ENCODE measurements around the gene NAALADL1.

The NAALADL1 gene

GRCh38 chr11:65066805-65067291 is 8.5 kb upstream of the NAALADL1 start:
- DNase-seq (ENCODE audit: extremely low spot score), result no peak
- POLR2A ChIA-PET, result interaction anchor here (1.3 kb wide), 1 partner anchor 16 kb away, joined by 3 read pairs; no protein-coding TSS in a partner anchor
- TF ChIP-seq ZNF384 (IDR thresholded peaks at IDR 0.05) (no peak), FOXM1 (IDR thresholded peaks at IDR 0.05; ENCODE audit: borderline replicate concordance) (no peak), FOXA1 (IDR thresholded peaks at IDR 0.05) (no peak), BHLHE40 (IDR thresholded peaks at IDR 0.05; ENCODE audit: borderline replicate concordance) (no peak), HDGF (IDR thresholded peaks at IDR 0.05; ENCODE audit: borderline replicate concordance) (no peak), LEF1 (IDR thresholded peaks at IDR 0.05; ENCODE audit: borderline replicate concordance) (no peak), TARDBP (IDR thresholded peaks at IDR 0.05) (no peak), CTBP1 (IDR thresholded peaks at IDR 0.05; ENCODE audit: borderline replicate concordance) (no peak), SUZ12 (IDR thresholded peaks at IDR 0.05) (no peak), SP1 (IDR thresholded peaks at IDR 0.05) (no peak), FOXK2 (IDR thresholded peaks at IDR 0.05) (no peak), L3MBTL2 (conservative IDR thresholded peaks at IDR 0.05) (no peak), ARNT (IDR thresholded peaks at IDR 0.05) (no peak), ELF4 (IDR thresholded peaks at IDR 0.05) (no peak), NFRKB (IDR thresholded peaks at IDR 0.05) (no peak)
- TF ChIP-seq, protein P1, sequence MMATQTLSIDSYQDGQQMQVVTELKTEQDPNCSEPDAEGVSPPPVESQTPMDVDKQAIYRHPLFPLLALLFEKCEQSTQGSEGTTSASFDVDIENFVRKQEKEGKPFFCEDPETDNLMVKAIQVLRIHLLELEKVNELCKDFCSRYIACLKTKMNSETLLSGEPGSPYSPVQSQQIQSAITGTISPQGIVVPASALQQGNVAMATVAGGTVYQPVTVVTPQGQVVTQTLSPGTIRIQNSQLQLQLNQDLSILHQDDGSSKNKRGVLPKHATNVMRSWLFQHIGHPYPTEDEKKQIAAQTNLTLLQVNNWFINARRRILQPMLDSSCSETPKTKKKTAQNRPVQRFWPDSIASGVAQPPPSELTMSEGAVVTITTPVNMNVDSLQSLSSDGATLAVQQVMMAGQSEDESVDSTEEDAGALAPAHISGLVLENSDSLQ (IDR thresholded peaks at IDR 0.05), result no peak
- CTCF ChIA-PET, result no interaction called here

DNA sequence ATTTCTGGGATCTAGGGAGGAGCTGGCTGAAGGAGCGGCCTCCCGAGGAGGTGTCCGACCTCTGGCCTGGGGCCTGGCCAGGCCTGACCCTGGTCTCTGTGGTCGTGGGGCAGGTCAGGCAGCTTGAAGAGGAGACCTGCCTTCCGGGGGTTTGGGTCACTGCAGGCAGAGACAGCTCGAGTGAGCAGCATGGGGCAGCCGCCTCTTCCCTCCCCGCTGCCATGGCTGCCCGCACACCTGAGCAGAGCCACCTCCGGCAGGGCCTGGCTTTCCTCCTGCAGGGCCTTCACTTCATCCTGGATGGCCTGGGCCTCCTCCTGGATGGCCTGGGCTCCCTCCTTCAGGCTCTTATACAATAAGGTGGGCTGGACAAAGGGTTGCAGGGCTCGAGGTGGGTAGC is 8.0 kb upstream of the NAALADL1 start:
- no peak for DNase-seq (ENCODE audit: extremely low spot score)
- TF ChIP-seq NFRKB (IDR thresholded peaks at IDR 0.05) (no peak), FOXA1 (IDR thresholded peaks at IDR 0.05) (no peak), L3MBTL2 (conservative IDR thresholded peaks at IDR 0.05) (no peak), LEF1 (IDR thresholded peaks at IDR 0.05; ENCODE audit: borderline replicate concordance) (no peak), SP1 (IDR thresholded peaks at IDR 0.05) (no peak), FOXK2 (IDR thresholded peaks at IDR 0.05) (no peak), ZNF384 (IDR thresholded peaks at IDR 0.05) (no peak), SUZ12 (IDR thresholded peaks at IDR 0.05) (no peak)
- TF ChIP-seq, protein P1 (IDR thresholded peaks at IDR 0.05), result no peak
- CTCF ChIA-PET, result no interaction called here
- POLR2A ChIA-PET, result interaction anchor here (1.3 kb wide), 1 partner anchor 16 kb away, joined by 3 read pairs; no protein-coding TSS in a partner anchor

- TF ChIP-seq NFRKB (IDR thresholded peaks at IDR 0.05), result no peak
- TF ChIP-seq, protein P1 (IDR thresholded peaks at IDR 0.05), result no peak
- TF ChIP-seq HDGF (IDR thresholded peaks at IDR 0.05; ENCODE audit: borderline replicate concordance), result no peak
- no peak for TF ChIP-seq ZNF384 (IDR thresholded peaks at IDR 0.05)
- no peak for TF ChIP-seq BHLHE40 (IDR thresholded peaks at IDR 0.05; ENCODE audit: borderline replicate concordance)
- no peak for TF ChIP-seq CTBP1 (IDR thresholded peaks at IDR 0.05; ENCODE audit: borderline replicate concordance)
- TF ChIP-seq FOXM1 (IDR thresholded peaks at IDR 0.05; ENCODE audit: borderline replicate concordance), result no peak
- no peak for TF ChIP-seq SP1 (IDR thresholded peaks at IDR 0.05)
- TF ChIP-seq SUZ12 (IDR thresholded peaks at IDR 0.05), result no peak
- no peak for TF ChIP-seq ELF4 (IDR thresholded peaks at IDR 0.05)
- TF ChIP-seq FOXA1 (IDR thresholded peaks at IDR 0.05), result no peak
- no peak for TF ChIP-seq L3MBTL2 (conservative IDR thresholded peaks at IDR 0.05)
- TF ChIP-seq TARDBP (IDR thresholded peaks at IDR 0.05), result no peak
- no peak for TF ChIP-seq LEF1 (IDR thresholded peaks at IDR 0.05; ENCODE audit: borderline replicate concordance)
- no peak for TF ChIP-seq ARNT (IDR thresholded peaks at IDR 0.05)
- TF ChIP-seq FOXK2 (IDR thresholded peaks at IDR 0.05), result no peak
- no peak for DNase-seq (ENCODE audit: extremely low spot score)
- POLR2A ChIA-PET, result interaction anchor here (0.5 kb wide), 1 partner anchor 193 kb away, joined by 3 read pairs; no protein-coding TSS in a partner anchor
- CTCF ChIA-PET, result no interaction called here
These were observed 7.5 kb upstream of the NAALADL1 start for GRCh38 chr11:65065851-65066250.

- CTCF ChIA-PET, result no interaction called here
- no peak for TF ChIP-seq BHLHE40 (IDR thresholded peaks at IDR 0.05; ENCODE audit: borderline replicate concordance)
- no peak for TF ChIP-seq ZNF384 (IDR thresholded peaks at IDR 0.05)
- TF ChIP-seq ELF4 (IDR thresholded peaks at IDR 0.05), result no peak
- no peak for TF ChIP-seq ARNT (IDR thresholded peaks at IDR 0.05)
- TF ChIP-seq FOXA1 (IDR thresholded peaks at IDR 0.05), result no peak
- TF ChIP-seq HDGF (IDR thresholded peaks at IDR 0.05; ENCODE audit: borderline replicate concordance), result no peak
- TF ChIP-seq NFRKB (IDR thresholded peaks at IDR 0.05), result no peak
- no peak for TF ChIP-seq FOXM1 (IDR thresholded peaks at IDR 0.05; ENCODE audit: borderline replicate concordance)
- TF ChIP-seq, protein P1 (IDR thresholded peaks at IDR 0.05), result no peak
- TF ChIP-seq SP1 (IDR thresholded peaks at IDR 0.05), result no peak
- no peak for TF ChIP-seq LEF1 (IDR thresholded peaks at IDR 0.05; ENCODE audit: borderline replicate concordance)
- no peak for DNase-seq (ENCODE audit: extremely low spot score)
- POLR2A ChIA-PET, result no interaction called here
These were observed 6.5 kb upstream of the NAALADL1 start for GRCh38 chr11:65064847-65065240.

GRCh38 chr11:65063532-65063931 is 5.2 kb upstream of the NAALADL1 start:
- CTCF ChIA-PET, result interaction anchor here (1.3 kb wide), 1 partner anchor 50 kb away, joined by 3 read pairs; no protein-coding TSS in a partner anchor
- DNase-seq (ENCODE audit: extremely low spot score), result no peak
- TF ChIP-seq SUZ12 (IDR thresholded peaks at IDR 0.05), result no peak
- no peak for TF ChIP-seq FOXM1 (IDR thresholded peaks at IDR 0.05; ENCODE audit: borderline replicate concordance)
- no peak for TF ChIP-seq FOXK2 (IDR thresholded peaks at IDR 0.05)
- TF ChIP-seq NFRKB (IDR thresholded peaks at IDR 0.05), result no peak
- no peak for TF ChIP-seq TARDBP (IDR thresholded peaks at IDR 0.05)
- no peak for TF ChIP-seq ELF4 (IDR thresholded peaks at IDR 0.05)
- no peak for TF ChIP-seq L3MBTL2 (conservative IDR thresholded peaks at IDR 0.05)
- TF ChIP-seq LEF1 (IDR thresholded peaks at IDR 0.05; ENCODE audit: borderline replicate concordance), result no peak
- TF ChIP-seq BHLHE40 (IDR thresholded peaks at IDR 0.05; ENCODE audit: borderline replicate concordance), result no peak
- no peak for TF ChIP-seq HDGF (IDR thresholded peaks at IDR 0.05; ENCODE audit: borderline replicate concordance)
- POLR2A ChIA-PET, result interaction anchor here (1.3 kb wide), 2 partner anchors 12 to 33 kb away, joined by 5 read pairs; partner anchors contain the start of gene VPS51
